ENCODE data around the gene SLC51B. TPM values are rescaled to one million over a fixed set of nuclear protein-coding genes. Genes with fewer than 3 reads are reported as not detected.

The SLC51B gene
- total and polyA plus RNA-seq, 9 of the 15 experiments (the other 6 are each of a cell fraction or from before 2014, with no cell fraction given), result not detected

- intact Hi-C loops (cut with micrococcal nuclease) (no loop called here), in situ Hi-C loops (cut with MboI) (no loop called here)
- ChIA-PET POLR2A (interaction anchor here (0.6 to 1.2 kb wide), 2 partner anchors 8 to 36 kb away, joined by 3 read pairs; no protein-coding TSS in a partner anchor), CTCF (ENCODE audit: low intra/inter-chr PET ratio) (no interaction called here)
- Histone ChIP-seq H3K36me3 (ENCODE audit: control insufficient read depth, insufficient read depth, low read length) (peaks cover 14% of the 10 kb centered on the region; the same call in 2 of the 3 replicates), H3K27me3 (ENCODE audit: control insufficient read depth in 2 of 2, insufficient read depth in 2 of 2, low read length in 2 of 2) (no peaks in the 10 kb centered on the region; a peak in 2 of 5 replicates), H3K27ac (ENCODE audit: extremely low read depth, low read depth, low read length) (no peak overlapping the region), H3K79me2 (ENCODE audit: control insufficient read depth, insufficient read depth, low read length) (no peaks in the 10 kb centered on the region), H3K9me1 (ENCODE audit: control insufficient read depth, insufficient read depth, low read length) (no peaks in the 10 kb centered on the region), H3K4me3 (no peak overlapping the region), H2AFZ (ENCODE audit: low read depth, low read length) (no peak overlapping the region), H3K9me3 (replicated peaks; ENCODE audit: control insufficient read depth, insufficient read depth, low read depth, low read length) (no peaks in the 10 kb centered on the region), H3K4me1 (replicated peaks in 1 of 2; ENCODE audit: control insufficient read depth in 2 of 2, insufficient read depth in 2 of 2, low read length in 2 of 2) (peaks cover 0 to 5% of the 10 kb centered on the region in 2 experiments; a peak in 1 of 5 replicates), H3K4me2 (ENCODE audit: insufficient read depth, low read length) (no peak overlapping the region), H4K20me1 (replicated peaks; ENCODE audit: control insufficient read depth, insufficient read depth, low read length) (no peaks in the 10 kb centered on the region), H3K9ac (ENCODE audit: insufficient read depth in 1 of 2, low read depth in 2 of 2, low read length in 2 of 2) (peak overlapping the region in 1 of 2 experiments; percentile 33; a peak in 2 of 4 replicates)
- TF ChIP-seq POLR2A (conservative IDR thresholded peaks at IDR 0.05), result no peak
- no peak for TF ChIP-seq HNRNPH1 (optimal IDR thresholded peaks at IDR 0.05; ENCODE audit: low read depth, low read length)
- no peak for TF ChIP-seq ATF2 (CRISPR knock-in tag; IDR thresholded peaks at IDR 0.05)
- no peak for TF ChIP-seq FOSL1 (tag; conservative IDR thresholded peaks at IDR 0.05)
- 0 out of 2 replicates have a peak, but pooled peaks have one; percentile 42 for TF ChIP-seq POLR2G (IDR thresholded peaks at IDR 0.05; ENCODE audit: low read depth, low read length)
- no peak for TF ChIP-seq FIP1L1 (IDR thresholded peaks at IDR 0.05; ENCODE audit: low read depth, low read length, poor library complexity, severe bottlenecking)
- WGBS (ENCODE audit: insufficient coverage, low coverage, missing lambda C conversion rate), result 31% methylated on average over 13 of the region's 14 CpGs
- no peak; the same call in 2 of the 3 replicates for ATAC-seq
- no TSS peak for BruUV-seq (replicated peaks)
- no peak for FAIRE-seq
- no peak for DNase-seq (ENCODE audit: extremely low read depth in 1 of 4, low spot score in 3 of 4)
These were observed 49.3 kb downstream of the SLC51B start for GRCh38 chr15:65094294-65094995.
